ENCODE data around the gene AGBL1.

DNA sequence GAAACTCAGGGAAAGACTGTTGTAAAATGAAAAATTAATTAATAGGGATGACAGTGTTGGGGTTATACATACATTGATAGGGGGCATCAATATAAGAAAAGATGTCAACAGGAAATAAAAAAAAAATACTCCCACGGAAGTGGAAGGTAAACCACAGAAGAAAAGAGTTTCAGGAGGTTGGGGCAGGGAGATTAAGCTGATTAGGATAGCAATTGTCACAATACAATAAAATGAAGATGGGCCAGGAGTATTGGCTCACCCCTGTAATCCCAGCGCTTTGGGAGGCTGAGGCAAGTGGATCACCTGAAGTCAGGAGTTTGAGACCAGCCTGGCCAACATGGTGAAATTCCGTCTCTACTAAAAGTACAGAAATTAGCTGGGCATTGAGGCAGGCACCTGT lies 536.1 kb downstream of the AGBL1 start:
- TF ChIP-seq EZH2phosphoT487 (IDR thresholded peaks at IDR 0.05; ENCODE audit: insufficient read depth, low read depth) (no peak), EZH2 (IDR thresholded peaks at IDR 0.05; ENCODE audit: insufficient read depth, poor library complexity, severe bottlenecking) (no peak)

All from GM23248 (cell line).